Left renal cortex interstitium (tissue), 4 donors: Measurements from ENCODE around the gene PIH1D2. TPM values are rescaled to one million over a fixed set of nuclear protein-coding genes. Genes with fewer than 3 reads are reported as not detected.
"Not testable (repeated sequence)": the region's sequence is repeated elsewhere in the genome, so short reads cannot be mapped to it uniquely, and the experiment has no call there.

Source experiments
- DNase-seq, 4 donors: peaks; one replicate each; pipeline ENCODE4 v3.0.0-alpha.2; 2013; ENCODE audit warnings: low read depth in 4 of 4, low spot score in 2 of 4, missing footprints in 1 of 4
- polyA plus RNA-seq, 4 donors: library from polyadenylated mRNA; unstranded; fragments of 120-200 nt; gene quantifications; one replicate each; pipeline ENCODE4 v1.2.1, GENCODE V29; 2013; ENCODE audit not compliant: insufficient read length in 4 of 4

The PIH1D2 gene
- polyA plus RNA-seq, 4 donors, result 7.6 to 13.7 (median 11.0) TPM

DNA sequence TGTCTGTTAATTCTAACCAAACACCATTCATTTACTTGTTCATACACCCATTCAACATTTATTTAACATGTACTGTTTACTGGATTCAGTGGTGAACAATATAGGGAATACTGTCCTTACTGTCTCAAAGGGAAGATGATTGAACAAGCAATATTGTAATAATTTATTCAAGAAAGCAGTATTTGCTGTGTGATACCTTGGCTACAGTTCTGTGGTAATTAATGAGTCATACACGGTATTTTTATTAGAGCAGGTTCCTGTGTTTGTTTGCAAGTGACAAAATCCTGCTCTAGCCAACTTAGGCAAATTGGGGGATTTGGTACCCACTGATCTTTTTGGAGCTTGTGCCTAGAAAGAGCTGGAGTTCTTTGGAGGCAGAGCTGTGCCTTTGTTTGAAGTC is 15.7 kb downstream of the PIH1D2 start:
- DNase-seq, result no peak

DNA sequence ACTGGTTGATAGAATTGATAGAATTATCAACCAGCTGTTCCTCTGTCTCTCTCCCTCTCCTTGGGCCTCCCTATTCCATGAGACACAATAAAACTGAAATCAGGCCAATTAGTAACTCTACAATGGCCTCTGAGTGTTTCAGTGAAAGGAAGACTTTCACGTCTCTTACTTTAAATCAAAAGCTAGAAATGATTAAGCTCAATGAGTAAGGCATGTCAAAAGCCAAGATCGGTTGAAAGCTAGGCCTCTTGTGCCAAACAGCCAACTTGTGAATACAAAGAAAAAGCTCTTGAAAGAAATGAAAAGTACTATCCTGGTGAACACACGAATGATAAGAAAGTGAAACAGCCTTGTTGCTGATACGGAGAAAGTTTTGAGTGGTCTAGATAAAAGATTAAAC is 16.6 kb downstream of the PIH1D2 start:
- no peak for DNase-seq

DNA sequence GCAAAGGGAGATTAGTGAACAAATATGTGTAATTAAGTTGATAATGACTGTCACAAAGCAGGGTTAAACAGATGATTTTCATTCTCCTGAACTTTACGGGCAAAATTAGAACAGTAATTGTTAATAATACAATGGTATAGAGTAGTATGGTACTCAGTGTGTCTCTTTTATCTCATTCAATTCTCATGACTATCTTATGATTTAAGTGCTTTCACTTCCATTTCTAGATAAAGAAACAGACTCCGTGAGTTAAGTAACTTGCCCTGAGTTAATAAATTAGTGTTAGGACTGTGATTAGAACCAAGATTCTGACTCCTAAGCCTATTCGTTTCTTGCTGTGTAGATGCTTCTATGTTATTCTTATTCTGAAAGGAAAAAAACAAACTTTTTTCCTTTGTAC is 22.0 kb downstream of the PIH1D2 start:
- no peak for DNase-seq

DNA sequence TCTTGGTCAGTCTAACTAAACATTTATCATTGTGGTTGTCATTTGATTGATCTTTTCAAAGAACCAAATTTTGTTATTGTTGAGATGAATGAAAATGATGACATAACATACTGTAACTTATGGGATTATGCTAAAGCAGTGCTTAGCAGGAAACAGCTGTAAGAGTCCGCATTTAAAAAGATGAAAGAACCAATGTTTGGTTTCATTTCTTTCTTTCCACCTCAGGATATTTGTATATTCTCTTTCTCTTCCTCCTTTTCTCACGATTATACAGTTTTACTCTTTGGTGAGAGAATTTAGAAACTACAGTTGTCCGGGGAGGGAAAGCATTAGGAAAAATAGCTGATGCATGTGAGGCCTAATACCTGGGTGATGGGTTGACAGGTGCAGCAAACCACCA is 23.1 kb downstream of the PIH1D2 start:
- no peak for DNase-seq

DNA sequence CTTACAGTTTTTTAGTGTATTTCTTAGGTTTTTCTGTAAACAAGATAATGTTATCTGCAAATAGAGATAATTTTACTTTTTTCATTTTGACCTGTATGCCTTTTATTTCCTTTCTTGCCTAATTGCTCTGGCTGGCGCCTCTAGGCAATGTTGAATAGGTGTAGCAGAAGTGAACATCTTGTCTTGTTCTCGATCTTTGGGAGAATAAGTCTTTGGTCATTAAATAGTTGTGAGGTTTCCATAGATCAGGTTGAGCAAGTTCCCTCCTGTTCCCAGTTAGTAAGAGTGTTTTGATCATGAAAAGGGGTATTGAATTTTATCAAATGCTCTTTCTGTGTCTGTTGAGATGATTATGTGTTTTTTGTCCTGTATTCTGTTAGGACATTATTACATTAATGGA is 24.0 kb downstream of the PIH1D2 start:
- no peak for DNase-seq

DNA sequence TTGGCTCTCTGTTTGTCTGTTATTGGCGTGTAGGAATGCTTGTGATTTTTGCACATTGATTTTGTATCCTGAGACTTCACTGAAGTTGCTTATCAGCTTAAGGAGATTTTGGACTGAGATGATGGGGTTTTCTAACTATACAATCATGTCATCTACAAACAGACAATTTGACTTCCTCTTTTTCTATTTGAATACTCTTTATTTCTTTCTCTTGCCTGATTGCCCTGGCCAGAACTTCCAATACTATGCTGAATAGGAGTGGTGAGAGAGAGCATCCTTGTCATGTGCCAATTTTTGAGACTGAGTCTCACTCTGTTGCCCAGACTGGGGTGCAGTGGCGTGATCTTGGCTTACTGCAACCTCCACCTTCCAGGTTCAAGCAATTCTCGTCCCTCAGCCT is 25.6 kb downstream of the PIH1D2 start:
- DNase-seq, result not testable (repeated sequence)

DNA sequence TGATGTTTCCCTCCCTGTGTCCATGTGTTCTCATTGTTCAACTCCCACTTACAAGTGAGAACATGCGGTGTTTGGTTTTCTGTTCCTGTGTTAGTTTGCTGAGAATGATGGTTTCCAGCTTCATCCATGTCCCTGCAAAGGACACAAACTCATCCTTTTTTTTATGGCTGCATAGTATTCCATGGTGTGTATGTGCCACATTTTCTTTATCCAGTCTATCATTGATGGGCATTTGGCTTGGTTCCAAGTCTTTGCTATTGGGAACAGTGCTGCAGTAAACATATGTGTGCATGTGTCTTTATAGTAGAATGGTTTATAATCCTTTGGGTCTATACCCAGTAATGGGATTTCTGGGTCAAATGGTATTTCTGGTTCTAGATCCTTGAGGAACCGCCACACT is 27.2 kb downstream of the PIH1D2 start:
- DNase-seq, result not testable (repeated sequence)

DNA sequence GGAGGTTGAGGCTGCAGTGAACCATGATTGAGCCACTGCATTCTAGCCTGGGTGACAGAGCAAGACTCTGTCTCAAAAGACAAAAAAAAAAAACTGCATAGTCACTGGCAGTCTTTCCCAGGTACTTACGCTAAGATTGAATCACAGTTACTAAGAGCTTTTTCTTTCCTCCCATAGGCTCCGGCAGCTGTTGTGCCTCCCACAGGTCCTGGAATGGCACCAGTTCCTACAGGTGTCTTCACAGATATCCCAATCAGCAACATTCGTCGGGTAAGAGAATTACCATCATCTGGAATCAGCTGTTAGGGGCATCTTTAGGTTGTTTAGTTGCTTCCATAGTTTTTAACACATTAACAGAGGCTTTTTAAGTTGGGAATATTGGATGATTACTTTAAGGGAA is 28.9 kb downstream of the PIH1D2 start:
- no peak for DNase-seq

DNA sequence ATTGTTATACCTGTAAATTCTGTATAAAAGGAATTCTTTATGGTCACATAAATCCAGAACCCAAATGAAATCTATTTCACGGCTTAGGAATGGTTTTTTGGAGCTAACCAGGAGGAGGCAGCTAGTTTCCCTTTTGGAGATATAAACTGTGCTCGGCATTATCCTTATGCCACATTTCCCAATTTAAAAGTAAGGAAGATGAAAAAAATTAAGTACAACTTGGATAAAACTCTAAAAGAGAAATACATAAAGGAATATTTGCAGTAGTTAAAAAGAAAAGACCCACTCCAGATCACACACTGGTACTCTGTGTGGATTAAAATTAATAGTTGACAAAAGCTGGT is 30.9 kb downstream of the PIH1D2 start:
- no peak for DNase-seq

DNA sequence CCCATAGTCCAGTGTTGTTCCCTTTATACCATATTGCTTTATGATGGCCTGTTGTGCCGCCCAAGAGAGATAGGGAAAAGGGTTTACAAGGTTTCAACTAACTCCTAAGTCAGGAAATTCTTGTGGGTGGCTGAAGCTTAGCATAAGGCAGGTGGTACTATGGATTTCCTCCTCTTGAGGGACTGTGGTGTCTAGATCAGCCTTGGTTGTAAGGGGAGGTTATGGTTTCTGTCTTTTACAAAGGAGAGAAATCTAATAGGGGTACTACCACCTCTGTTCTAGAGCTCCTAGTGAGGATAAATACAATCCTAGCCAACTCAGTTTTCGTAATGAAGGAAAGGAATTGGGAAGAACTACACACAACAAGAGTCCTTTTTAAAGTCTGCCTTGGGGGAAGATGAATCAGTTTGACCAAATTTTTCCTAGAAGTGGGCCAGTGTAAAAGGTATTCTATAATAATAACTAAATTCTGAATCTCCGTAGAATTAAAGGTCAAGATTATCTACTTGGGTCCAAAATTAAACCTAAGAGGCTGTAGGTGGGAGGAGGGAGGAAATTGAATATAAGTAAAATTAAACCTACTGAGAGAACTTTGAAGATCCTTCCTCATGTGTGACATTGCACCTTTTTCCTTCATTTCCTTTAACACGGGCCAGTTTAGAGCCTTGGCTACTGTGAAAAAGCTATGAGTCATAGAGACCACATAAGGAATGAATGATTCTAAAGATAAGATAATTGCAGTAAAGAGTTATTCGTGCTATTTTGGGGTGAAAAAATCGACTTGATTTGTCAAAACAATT is 31.5 kb downstream of the PIH1D2 start:
- DNase-seq, result no peak

DNA sequence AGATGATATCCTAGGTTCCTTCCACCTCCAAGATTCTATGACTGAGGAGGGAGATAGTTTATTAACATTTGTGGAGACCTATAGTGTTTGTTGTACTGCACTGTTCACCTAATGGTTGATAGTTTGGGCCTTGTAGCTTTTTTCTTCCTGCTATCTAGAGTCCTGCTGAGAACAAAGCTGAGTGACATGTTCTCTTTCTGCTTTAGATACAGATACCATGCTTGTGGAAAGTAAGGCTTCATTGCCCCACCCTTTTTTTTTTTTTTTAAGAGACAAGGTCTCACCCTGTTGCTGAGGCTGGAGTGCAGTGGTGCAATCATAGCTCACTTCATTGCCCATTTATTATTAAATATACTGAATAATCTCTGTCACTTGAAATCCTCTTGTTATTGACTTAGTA is 36.3 kb downstream of the PIH1D2 start:
- no peak for DNase-seq

DNA sequence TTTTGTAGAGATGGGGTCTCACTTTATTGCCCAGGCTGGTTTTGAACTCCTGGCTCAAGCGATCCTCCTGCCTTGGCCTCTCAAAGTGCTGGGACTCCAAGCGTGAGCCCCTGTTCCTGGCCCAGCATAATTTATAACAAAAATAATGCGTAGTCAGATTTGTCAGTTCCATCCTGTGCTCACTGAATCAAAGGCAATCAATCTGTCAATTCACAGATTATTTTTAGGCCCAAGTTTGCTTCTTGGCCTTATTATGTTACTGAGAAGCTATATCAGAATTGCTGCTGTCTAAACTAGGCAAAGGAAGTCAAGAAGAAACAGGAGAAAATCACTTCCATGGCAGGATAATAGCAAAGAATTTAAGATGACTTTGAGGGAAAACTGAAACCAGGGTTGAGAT is 39.9 kb downstream of the PIH1D2 start:
- no peak for DNase-seq

DNA sequence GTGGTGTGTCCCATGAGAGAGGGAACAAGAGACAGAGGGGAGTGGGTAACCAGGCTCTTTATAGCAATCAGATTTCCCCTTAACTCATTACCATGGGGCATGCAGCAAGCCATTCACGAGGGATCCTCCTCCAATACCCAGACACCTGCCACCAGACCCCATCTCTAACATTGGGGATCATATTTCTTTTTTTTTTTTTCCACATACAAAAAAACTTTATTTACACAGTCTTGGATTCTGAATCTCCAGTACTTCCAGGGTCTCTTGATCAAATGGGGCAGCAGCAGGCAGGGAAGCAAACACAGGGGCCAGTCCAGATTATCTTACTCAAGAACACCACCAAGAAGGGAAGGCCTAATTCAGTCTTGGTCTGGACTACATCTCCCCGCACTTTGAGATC is 44.4 kb downstream of the PIH1D2 start:
- no peak for DNase-seq

DNA sequence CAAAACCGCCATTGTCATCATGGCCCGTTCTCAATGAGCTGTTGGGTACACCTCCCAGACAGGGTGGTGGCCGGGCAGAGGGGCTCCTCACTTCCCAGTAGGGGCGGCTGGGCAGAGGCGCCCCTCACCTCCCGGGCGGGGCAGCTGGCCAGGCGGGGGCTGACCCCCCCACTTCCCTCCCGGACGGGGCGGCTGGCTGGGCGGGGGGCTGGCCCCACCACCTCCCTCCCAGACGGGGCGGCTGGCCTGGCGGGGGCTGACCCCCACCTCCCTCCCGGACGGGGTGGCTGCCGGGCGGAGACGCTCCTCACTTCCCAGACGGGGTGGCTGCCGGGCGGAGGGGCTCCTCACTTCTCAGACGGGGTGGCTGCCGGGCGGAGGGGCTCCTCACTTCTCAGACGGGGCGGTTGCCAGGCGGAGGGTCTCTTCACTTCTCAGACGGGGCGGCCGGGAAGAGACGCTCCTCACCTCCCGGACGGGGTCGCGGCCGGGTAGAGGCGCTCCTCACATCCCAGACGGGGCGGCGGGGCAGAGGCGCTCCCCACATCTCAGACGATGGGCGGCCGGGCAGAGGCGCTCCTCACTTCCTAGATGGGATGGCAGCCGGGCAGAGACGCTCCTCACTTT is 46.9 kb downstream of the PIH1D2 start:
- DNase-seq, result not testable (repeated sequence)

DNA sequence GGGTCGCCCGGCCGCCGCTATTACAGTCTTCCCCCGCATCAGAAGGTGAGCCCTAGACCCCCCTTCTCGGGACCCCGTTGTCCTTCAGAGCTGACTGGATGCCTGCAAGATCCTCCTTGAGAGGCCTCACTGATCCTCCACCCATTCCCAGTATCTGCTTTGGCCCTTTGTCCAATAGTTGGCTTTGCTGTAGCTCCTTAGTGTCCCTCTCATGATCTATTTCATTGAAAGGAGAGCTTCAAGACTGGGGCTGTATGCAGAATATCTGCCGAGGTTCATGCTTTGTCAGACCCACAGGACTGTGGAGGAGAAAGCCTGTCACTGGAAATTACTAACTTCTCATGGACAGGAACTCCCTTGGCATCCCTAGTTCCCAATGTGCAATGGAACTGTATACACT is 48.1 kb downstream of the PIH1D2 start:
- DNase-seq, result peak in 2 of 4 donors; percentile 7

DNA sequence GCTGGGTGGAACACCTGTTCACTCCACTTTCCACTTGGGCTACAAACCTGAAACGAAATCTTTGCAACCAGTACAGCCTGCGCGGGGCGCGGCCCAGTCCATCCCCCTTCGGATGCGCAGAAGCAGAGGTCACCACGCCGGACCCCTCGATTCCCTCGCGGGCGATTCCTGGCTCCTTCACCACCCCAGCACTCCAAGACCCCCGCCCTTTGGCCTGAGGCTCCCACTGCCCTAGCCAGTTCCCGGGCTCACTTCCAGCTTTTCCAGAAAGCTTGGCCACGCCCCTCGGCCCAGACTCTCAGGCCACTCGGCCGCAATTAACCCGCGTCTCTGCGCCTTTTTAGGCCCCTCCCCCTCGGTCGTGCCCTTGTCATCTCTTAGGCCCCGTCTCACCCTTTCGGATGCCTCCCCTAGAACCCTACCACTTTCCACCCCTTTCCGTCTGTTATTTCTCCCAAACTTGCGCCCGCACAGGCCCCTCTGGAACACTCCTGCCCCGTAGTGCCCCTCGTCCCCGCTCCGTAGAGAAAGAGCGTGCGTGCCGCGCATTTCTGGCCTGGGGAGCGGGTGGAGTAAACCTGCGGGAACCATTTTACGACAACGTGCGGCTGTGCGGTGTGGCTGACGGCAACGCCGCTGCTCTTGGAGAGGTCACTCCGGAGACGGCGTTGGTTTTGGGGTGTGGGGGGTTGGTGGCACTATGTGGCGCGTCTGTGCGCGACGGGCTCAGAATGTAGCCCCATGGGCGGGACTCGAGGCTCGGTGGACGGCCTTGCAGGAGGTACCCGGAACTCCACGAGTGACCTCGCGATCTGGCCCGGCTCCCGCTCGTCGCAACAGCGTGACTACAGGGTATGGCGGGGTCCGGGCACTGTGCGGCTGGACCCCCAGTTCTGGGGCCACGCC is 48.8 kb downstream of the PIH1D2 start, which contains the start of gene DLAT:
Gene DLAT, plus strand, starts transcription at position 636 of the 906 bp plus-strand sequence. Its CDS starts 65 bp downstream, at position 701.
- peak; percentile 76 to 89 (median 82) for DNase-seq

DNA sequence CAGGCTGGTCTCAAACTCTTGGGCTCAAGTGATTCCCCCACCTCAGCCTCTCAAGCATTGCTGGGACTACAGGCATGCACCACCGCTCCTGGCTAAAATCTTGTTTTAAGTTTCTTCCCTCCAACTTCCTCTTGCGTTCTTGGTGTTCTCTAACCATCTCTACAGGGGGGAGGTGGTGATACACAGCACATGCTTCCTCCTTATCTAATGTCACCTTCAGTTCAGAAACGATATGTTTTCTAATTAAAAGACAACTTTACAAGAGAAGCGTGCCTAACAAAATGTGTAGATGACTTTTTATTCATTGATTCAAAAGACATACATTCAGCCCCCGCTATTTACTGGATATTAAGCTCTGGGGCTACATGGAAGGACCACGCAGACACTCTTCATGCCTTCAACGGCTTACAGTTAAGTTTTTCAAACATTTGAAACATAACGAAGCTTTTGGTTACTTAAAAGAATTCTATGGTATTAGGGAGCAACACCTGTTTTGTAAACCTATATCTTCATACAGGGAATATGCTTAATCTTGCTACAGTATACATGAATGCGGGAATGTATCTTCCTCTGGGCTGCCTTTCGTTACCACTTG is 49.5 kb downstream of the PIH1D2 start:
- peak in 2 of 4 donors; percentile 0 to 4 for DNase-seq

DNA sequence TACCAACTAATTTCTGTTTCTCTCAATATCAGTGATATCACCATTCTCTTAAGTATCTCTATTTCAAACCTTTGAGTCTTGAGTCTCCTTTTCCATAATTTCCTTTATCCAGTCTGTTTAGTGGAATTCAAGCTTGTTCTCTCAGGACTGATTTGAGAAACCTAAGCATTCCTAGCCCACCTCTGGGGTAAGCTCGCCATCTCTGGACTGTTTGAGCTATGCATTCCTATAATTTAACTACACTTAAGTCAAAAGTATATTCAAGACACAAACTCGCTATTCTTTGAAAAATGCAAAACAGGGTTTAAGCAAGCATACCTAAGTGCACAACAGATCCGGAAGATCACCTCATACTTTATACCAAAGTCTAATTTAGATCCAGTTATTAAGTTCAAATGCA is 50.7 kb downstream of the PIH1D2 start:
- no peak for DNase-seq

DNA sequence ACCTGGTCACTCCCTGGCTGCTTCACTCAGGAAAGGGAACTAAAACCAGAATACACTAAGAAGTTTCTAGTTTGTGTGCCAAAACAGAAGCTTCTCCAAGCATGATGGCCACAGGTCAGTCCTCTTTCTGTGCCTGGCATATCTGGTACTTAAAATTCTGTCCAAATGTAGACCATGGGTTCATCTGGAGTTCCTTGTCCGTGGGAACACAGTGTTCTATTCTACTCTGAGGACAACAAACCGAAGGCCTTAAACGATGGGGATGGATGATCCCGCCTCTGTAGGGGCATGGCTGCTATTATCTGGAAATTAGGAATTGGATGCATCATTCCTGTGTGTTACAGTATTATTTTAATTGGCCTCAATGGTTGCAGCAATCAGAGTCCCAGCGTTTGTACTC is 54.8 kb downstream of the PIH1D2 start:
- no peak for DNase-seq
